HT-29 (cell line): ENCODE measurements around the gene RAD51B. TPM values are rescaled to one million over a fixed set of nuclear protein-coding genes. Genes with fewer than 3 reads are reported as not detected.

Source experiments
- DNase-seq: peaks from one replicate; pipeline ENCODE4 v3.0.0-alpha.2; 2015; ENCODE audit warnings: low spot score
- total RNA-seq: library from RNA; depleted of rRNA; stranded (reverse); fragments of >200 nt; shearing (Covaris generic); gene quantifications from 2 replicates; pipeline ENCODE4 v1.2.3, GENCODE V29; 2014

RAD51B gene
- total RNA-seq, 1 experiment from 2014 or later = 5.9 TPM

- no peak for DNase-seq
These were observed 656.9 kb downstream of the RAD51B start for GRCh38 chr14:68476212-68477109.

- no peak for DNase-seq
These were observed 657.5 kb downstream of the RAD51B start for GRCh38 chr14:68477110-68477455.

- DNase-seq = no peak
These were observed 658.0 kb downstream of the RAD51B start for GRCh38 chr14:68477461-68478085.

GRCh38 chr14:68479247-68479646 lies 659.7 kb downstream of the RAD51B start:
- DNase-seq = no peak

GRCh38 chr14:68482018-68482417 lies 662.4 kb downstream of the RAD51B start:
- DNase-seq = no peak

- no peak for DNase-seq
These were observed 663.3 kb downstream of the RAD51B start for GRCh38 chr14:68482772-68483395.

GRCh38 chr14:68486033-68486732 lies 666.6 kb downstream of the RAD51B start:
- DNase-seq = no peak

GRCh38 chr14:68486809-68487208 lies 667.2 kb downstream of the RAD51B start:
- no peak for DNase-seq

- no peak for DNase-seq
These were observed 668.4 kb downstream of the RAD51B start for GRCh38 chr14:68487805-68488590.

GRCh38 chr14:68491793-68492192 lies 672.2 kb downstream of the RAD51B start:
- no peak for DNase-seq

- no peak for DNase-seq
These were observed 673.0 kb downstream of the RAD51B start for GRCh38 chr14:68492381-68493151.

- DNase-seq = no peak
These were observed 673.8 kb downstream of the RAD51B start for GRCh38 chr14:68493152-68493911.

GRCh38 chr14:68495101-68496039 lies 675.8 kb downstream of the RAD51B start:
- no peak for DNase-seq

GRCh38 chr14:68497011-68497410 lies 677.4 kb downstream of the RAD51B start:
- no peak for DNase-seq

- no peak for DNase-seq
These were observed 679.9 kb downstream of the RAD51B start for GRCh38 chr14:68499451-68499850.

GRCh38 chr14:68501171-68501570 lies 681.6 kb downstream of the RAD51B start:
- no peak for DNase-seq

GRCh38 chr14:68501614-68502052 lies 682.1 kb downstream of the RAD51B start:
- peak; percentile 72 for DNase-seq

GRCh38 chr14:68502230-68502629 lies 682.7 kb downstream of the RAD51B start:
- DNase-seq = no peak
